DMS53 treated with DMSO at 0.1 percent for 48 hours (cell line): ENCODE data around the gene ARIH2.
"Not testable (repeated sequence)": the region's sequence is repeated elsewhere in the genome, so short reads cannot be mapped to it uniquely, and the experiment has no call there.

Experiments
- DNase-seq: peaks from one replicate; lab custom pipeline; 2025; ENCODE audit not compliant: unreplicated experiment; lab: John Stamatoyannopoulos, UW

ARIH2 gene

GRCh38 chr3:48999085-48999858, 80.6 kb downstream of the ARIH2 start:
- DNase-seq = no peak

DNA sequence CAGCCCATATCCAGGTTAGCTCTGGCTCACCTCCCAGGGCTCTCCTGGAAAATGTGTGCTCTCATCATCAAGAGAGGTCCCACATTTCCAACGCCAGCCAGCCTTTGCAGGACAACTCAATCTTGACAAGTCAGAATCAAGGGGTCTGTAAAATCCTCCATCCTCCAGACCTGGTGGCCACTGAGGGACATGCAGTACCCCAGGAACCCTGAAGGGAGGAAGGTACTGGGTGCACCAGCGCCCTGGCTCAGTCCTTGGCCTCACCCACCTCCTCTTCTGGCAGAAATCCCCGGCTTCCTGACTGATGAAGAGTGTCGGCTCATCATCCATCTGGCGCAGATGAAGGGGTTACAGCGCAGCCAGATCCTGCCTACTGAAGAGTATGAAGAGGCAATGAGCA, 82.5 kb downstream of the ARIH2 start:
- no peak for DNase-seq

- no peak for DNase-seq
Observed at GRCh38 chr3:49004352-49005302, 86.0 kb downstream of the ARIH2 start.

DNA sequence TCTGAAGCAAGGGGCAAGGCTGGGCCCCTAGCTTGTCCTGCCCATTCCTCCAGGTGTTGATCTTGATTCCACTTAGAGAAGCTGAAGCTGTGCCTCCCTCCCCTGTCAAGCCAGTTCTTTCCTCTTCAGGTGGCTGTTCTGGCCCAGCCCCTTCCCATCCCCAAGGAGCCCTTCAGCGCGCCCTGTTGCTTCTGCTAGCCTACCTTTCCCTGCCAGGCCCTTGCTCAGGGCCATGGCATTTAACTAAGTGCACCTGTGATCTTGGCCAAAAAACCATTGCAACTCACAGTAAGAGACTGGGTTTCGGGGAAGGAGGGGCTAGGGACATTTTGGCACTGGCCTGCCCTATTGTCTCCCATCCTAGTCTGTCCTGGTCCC, 86.7 kb downstream of the ARIH2 start:
- no peak for DNase-seq

DNA sequence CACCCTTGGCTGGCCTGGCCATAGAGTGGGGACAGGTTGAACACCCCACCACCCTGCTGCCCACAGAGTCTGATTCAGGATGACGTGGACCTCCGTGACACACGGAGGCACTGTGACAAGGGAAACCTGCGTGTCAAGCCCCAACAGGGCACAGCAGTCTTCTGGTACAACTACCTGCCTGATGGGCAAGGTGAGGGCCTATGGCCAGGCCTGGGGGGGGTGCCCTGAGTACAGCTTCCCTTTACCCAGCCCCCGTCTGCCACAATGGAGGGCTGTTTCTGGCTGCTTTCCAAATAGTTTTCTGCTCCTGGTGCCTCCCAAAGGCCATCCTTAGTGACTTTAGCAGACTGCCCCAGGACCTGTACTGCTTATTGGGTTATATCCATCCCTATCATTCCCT, 87.4 kb downstream of the ARIH2 start:
- no peak for DNase-seq

- no peak for DNase-seq
Observed at GRCh38 chr3:49006408-49007067, 87.9 kb downstream of the ARIH2 start.

DNA sequence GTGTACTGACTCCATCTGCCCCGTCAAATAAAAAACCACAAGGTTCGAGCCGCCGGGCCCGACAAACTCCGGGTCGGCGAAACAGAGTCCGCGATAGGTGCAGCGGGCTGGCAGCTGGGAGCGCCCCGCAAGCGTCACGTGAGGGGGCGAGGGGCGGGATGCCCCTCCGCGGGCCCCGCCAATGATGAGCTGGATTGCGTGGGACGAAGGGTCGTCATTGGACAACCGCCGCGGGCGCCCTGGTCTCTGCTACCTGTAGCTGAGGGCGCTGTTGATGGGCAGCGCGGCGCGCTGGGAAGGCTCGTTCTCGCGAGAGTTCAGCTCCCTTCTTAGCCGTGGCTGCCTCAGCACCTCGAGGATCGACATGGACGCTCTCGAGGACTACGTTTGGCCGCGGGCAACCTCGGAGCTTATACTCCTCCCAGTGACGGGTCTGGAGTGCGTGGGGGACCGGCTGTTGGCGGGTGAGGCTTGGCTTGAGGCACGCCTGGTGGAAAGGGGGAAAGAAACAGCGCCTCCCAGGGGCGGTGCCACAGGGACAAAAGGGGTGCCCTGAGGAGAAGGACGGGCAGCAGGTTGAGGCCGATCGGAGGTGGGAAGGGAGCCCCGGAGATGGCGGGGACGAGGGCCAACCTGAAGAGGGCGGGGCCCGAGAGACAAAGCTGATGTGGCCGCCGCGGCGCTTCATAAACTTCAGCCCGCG, 88.6 kb downstream of the ARIH2 start, which contains the start of gene WDR6:
WDR6 (plus strand) TSS at position 324 of the 703 bp plus-strand sequence; CDS start at position 365, 41 bp downstream.
- DNase-seq = peak; percentile 65

DNA sequence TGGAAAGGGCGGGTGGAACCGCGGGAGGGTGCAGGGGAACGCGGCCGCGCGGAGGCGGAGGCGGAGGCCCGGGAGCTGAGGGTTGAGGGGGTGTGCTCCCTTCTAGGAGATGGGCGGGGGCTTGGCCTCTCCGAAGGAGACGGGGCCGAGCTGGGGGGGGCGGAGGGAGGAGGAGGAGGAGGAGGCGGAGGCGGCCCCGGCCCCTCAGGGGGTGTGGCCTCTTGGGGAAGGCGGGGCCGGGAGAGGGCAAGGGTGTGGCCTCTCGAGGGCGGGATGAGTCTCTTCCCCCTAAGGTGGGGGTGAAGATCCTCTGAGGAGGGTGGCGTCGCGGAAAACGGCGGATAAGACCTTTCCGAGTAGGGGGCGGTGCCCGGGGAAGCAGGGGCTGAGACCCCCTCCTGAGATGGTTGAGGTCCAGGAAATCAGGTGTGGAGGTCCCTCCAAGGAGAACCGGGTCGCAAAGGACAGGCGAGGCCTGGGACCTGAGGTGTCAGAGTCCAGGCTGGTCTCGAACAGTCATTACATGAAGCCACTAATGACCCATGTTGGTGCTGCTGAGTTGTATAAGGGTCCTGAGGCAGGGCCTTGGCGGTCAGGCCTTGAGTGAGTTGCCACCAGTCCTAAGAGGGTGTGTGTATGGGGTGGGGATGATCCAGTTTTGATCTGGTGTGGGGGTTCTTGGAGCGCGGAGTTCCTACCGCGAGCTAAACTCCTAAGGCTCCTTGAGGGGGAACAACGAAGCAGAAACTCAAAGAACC, 89.3 kb downstream of the ARIH2 start:
- DNase-seq = no peak

DNA sequence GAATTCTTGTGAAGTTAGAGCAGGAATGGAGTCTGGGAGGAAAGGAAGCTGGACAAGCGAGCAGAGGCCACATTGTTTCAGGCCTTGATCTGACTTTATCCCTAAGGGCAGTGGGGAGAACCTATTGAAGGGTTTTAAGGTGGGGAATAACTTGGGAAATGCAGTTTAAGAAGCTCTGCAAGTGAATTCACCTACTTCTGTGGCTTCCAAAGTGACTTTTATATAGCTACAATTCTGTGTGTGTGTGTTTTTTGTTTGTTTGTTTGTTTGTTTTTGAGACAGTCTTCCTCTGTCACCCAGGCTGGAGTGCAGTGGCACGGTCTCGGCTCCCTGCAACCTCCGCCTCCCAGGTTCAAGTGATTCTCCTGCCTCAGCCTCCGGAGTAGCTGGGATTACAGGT, 90.0 kb downstream of the ARIH2 start:
- not testable (repeated sequence) for DNase-seq

DNA sequence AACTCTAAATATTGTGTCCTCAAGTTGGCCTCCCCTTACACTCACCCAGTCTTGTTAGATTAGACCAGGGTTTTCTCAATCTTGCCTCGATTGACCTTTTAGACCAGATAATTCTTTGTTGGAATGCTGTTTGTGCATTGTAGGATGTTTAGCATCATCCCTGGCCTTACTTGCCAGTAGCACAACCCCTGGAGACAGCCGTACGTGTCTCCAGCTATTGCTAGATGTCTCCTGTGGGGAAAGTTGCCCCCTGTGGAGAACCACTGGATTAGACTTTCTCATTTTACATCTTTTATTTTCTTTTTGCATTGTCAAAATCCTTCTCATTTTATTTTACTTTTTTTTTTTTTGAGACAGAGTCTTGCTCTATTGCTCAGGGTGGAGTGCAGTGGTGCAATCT, 90.8 kb downstream of the ARIH2 start:
- no peak for DNase-seq

- DNase-seq = no peak
Observed at GRCh38 chr3:49012441-49013017, 93.9 kb downstream of the ARIH2 start.

DNA sequence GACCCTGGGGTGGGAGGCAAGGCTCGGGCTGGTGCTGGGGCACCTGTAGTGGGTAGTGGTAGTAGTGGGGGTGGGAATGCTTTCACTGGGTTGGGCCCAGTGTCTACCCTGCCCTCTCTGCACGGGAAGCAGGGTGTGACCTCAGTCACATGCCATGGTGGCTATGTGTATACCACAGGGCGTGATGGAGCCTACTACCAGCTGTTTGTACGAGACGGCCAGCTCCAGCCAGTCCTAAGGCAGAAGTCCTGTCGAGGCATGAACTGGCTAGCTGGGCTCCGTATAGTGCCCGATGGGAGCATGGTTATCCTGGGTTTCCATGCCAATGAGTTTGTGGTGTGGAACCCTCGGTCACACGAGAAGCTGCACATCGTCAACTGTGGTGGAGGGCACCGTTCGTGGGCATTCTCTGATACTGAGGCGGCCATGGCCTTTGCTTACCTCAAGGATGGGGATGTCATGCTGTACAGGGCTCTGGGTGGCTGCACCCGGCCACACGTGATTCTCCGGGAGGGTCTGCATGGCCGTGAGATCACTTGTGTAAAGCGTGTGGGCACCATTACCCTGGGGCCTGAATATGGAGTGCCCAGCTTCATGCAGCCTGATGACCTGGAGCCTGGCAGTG, 94.6 kb downstream of the ARIH2 start:
- DNase-seq = no peak

- no peak for DNase-seq
Observed at GRCh38 chr3:49013738-49014660, 95.4 kb downstream of the ARIH2 start.

DNA sequence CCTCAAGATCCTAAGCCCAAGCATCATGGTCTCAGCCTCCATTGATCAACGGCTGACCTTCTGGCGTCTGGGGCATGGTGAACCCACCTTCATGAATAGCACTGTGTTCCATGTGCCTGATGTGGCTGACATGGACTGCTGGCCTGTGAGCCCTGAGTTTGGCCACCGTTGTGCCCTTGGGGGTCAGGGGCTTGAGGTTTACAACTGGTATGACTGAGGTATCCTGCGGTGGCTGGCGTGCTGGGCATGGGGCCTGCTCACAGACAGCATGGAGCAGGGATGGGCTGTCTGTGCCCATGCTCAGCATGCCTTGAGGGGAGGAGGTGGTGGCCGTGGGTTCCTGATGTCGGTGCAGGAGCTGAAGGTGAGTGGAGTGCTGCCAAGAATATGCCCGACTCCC, 96.4 kb downstream of the ARIH2 start:
- no peak for DNase-seq

GRCh38 chr3:49015765-49016164, 97.1 kb downstream of the ARIH2 start:
- DNase-seq = no peak

- DNase-seq = no peak
Observed at GRCh38 chr3:49016414-49017228, 98.0 kb downstream of the ARIH2 start.

DNA sequence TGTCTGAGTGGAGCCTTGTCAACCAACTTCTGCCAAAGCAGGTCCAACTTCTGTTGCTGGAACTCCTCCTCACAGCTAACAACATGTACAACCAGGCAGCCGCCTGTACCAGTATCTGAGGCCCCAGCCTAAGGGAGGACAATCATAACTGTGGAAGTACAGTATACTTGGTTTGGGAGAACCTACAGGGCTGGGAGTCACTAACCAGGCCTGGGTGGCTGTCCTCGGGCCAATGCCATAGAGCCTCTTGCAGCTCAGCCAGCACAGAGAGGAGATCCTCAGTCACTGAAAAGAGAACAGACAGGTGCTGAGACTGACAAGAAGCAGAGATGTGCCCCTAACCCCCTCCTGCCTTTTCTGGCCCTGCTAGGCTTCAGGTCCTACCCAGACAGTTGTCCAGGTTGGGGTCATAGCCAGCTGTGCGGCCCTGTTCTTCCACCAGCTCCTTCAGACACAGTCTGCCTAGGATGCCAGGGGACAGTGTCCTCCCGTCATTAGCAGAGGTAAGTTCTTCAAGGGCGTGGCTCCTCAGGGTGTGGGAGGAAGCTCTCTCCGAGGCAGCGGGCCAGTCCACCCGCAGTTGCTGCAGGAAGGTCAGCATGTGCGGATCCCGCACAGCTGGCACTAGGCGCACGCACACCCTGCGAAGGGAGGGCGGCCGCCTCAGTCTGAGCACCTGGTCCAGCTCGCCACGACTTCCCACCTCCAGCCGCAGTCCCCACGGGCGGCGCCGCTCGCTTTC, 98.8 kb downstream of the ARIH2 start:
- no peak for DNase-seq
